Stomach (tissue), 19 donors: Measurements from ENCODE around the gene KIF3C. TPM values are rescaled to one million over a fixed set of nuclear protein-coding genes. Genes with fewer than 3 reads are reported as not detected.
"Not testable (repeated sequence)": the region's sequence is repeated elsewhere in the genome, so short reads cannot be mapped to it uniquely, and the experiment has no call there.

Experiments
- DNase-seq, 2 donors: peaks; one replicate each; pipeline versions ENCODE4 v3.0.0 to v3.0.0-alpha.2; 2013 to 2019
- H3K27ac ChIP-seq, 5 donors: fragments of 200-600 bp in 4 of 5; sonication (generic) in 4 of 5; one replicate each; pipeline ENCODE4 v1.5.1; 2013 to 2019; ENCODE audit warnings: mild to moderate bottlenecking in 1 of 5, moderate library complexity in 1 of 5
- H3K27me3 ChIP-seq, 3 donors: fragments of 200-600 bp; sonication (generic); one replicate each; pipeline ENCODE4 v1.5.1; 2017 to 2019; ENCODE audit warnings: mixed run types in 1 of 3
- H3K36me3 ChIP-seq, 4 donors: fragments of 200-600 bp; sonication (generic); 1 replicate in 3 of 4; 2 replicates in 1 of 4; pipeline ENCODE4 v1.5.1; 2016 to 2019
- H3K4me1 ChIP-seq, 4 donors: fragments of 200-600 bp; sonication (generic); one replicate each; pipeline ENCODE4 v1.5.1; 2016 to 2019
- H3K4me3 ChIP-seq, 4 donors: fragments of 200-600 bp; sonication (generic) in 3 of 4; one replicate each; pipeline ENCODE4 v1.5.1; 2016 to 2019; ENCODE audit warnings: mild to moderate bottlenecking in 1 of 4
- H3K9me3 ChIP-seq, 4 donors: fragments of 200-600 bp; sonication (generic); one replicate each; pipeline ENCODE4 v1.5.1; 2016 to 2019
- EP300 ChIP-seq: sonication (generic); formaldehyde crosslinking; IDR thresholded peaks from one replicate; pipeline ENCODE4 v1.6.1; 2017; ENCODE audit warnings: antibody characterized with exemption
- POLR2A ChIP-seq, 4 donors: fragments of 450-650 bp; IDR thresholded peaks; one replicate each; pipeline ENCODE4 v1.6.1; 2016; ENCODE audit warnings: antibody characterized with exemption in 4 of 4, control low read depth in 2 of 4, mild to moderate bottlenecking in 1 of 4, moderate library complexity in 1 of 4
- POLR2AphosphoS5 ChIP-seq, 3 donors: sonication (generic); formaldehyde crosslinking; IDR thresholded peaks; one replicate each; pipeline ENCODE4 v1.6.1; 2016; ENCODE audit warnings: antibody characterized with exemption in 3 of 3
- WGBS, 5 donors: extraction: QIAGEN DNeasy Blood & Tissue Kit in 3 of 5; methylation state at CpG; one replicate each; pipeline versions ENCODE4 v1.1.5 to v1.1.7; 2013 to 2018; 5-methylcytosine and 5-hydroxymethylcytosine counted together
- intact Hi-C: fragments of 100-400 bp; cut with DNase I; formaldehyde crosslinking; loops from one replicate; pipeline ENCODE4 v1.15.1; 2023; ENCODE audit warnings: low total_unique reads
- long read RNA-seq, 10 donors: transcript quantifications; one replicate each; lab custom pipeline, GENCODE V29; 2026
- polyA plus RNA-seq, 3 donors: library from polyadenylated mRNA; stranded (reverse); fragments of 200-250 nt; gene quantifications; one replicate each; pipeline ENCODE4 v1.2.3, GENCODE V29; 2013
- total RNA-seq, 5 donors: library from RNA; depleted of rRNA; stranded (reverse); fragments of >200 nt; gene quantifications; one replicate each; pipeline versions ENCODE4 v1.1.0 to v1.2.3, GENCODE V29; 2014 to 2016
- TF ChIP-seq, protein P1 (sequence below), 7 experiments: fragments of 450-650 bp in 4 of 7; fragments of 200-600 bp in 3 of 7; sonication (generic) in 3 of 7; IDR thresholded peaks; one replicate each; pipeline ENCODE4 v1.5.1; 2016 to 2019; ENCODE audit warnings: antibody characterized with exemption in 7 of 7, control low read depth in 2 of 7, mild to moderate bottlenecking in 1 of 7
- donor health status: healthy with polysubstance abuse.
- donor health status: Bipolar disorder and iron deficiency.
- donor health status: healthy.

The KIF3C gene
- total RNA-seq: 1 to 10 TPM in 3 of 5 donors, under 1 TPM in 1, not detected in 1; 0.29 to 7.3 (median 3.2) TPM
- polyA plus RNA-seq: 1 to 10 TPM; 1.1 to 2.4 (median 1.2) TPM
- long read RNA-seq, donor 1, full-length matches to known transcripts: 1 of 1 reads
- long read RNA-seq, donor 1, partial matches to known transcripts: 0 of 1 reads
- long read RNA-seq, donor 1, other reads (novel, unspliced or antisense): 0 of 1 reads
- long read RNA-seq, donor 2, full-length matches to known transcripts: 2 of 2 reads
- long read RNA-seq, donor 2, partial matches to known transcripts: 0 of 2 reads
- long read RNA-seq, donor 2, other reads (novel, unspliced or antisense): 0 of 2 reads
- long read RNA-seq, donor 3: 0 reads
- long read RNA-seq, donor 4: 0 reads
- long read RNA-seq, donor 5, full-length matches to known transcripts: 1 of 1 reads
- long read RNA-seq, donor 5, partial matches to known transcripts: 0 of 1 reads
- long read RNA-seq, donor 5, other reads (novel, unspliced or antisense): 0 of 1 reads
- long read RNA-seq, donor 6: 0 reads
- long read RNA-seq, donor 7, full-length matches to known transcripts: 4 of 14 reads
- long read RNA-seq, donor 7, partial matches to known transcripts: 10 of 14 reads
- long read RNA-seq, donor 7, other reads (novel, unspliced or antisense): 0 of 14 reads
- long read RNA-seq, donor 8, full-length matches to known transcripts: 1 of 1 reads
- long read RNA-seq, donor 8, partial matches to known transcripts: 0 of 1 reads
- long read RNA-seq, donor 8, other reads (novel, unspliced or antisense): 0 of 1 reads
- long read RNA-seq, donor 9: 0 reads
- long read RNA-seq, donor 10: 0 reads

DNA sequence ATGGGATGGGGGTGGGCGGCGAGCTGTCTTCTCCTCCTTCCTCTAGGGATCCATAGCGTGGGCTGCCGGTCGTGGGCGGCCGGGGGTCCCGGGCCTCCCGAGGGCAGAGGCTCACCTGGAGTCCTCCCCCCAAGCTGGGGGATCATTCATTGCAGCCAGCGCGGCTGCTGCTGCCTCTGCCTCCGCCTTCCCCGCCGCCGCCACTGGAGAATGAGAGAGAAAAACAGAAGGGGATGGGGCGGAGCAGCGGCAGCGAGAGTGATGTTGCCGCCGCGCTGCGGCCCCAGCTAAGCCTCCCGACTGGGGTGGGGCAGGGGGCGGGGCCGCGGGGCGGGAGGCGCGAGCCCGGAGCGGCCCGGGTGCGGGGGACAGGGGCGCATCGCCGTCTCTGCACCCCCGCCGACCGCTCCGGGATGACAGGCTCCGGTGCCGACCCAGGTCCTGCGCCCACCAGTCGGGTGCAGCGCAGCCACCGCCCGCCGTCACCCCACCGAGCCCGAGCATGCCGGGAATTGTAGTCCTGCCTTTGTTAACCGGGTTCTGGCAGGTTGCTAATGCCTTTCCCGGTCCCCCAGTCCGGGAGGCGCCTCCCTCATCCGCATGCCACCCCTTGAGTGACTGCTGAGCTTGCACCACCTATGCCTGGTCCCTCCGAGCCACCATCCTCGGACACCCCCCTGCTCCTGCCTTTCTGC is at the start of gene KIF3C:
Gene KIF3C (minus strand): TSS at position 225 of the 695 bp plus-strand sequence. CDS start 580 bp downstream, outside the sequence.
- peak within 1 kb of the TSS; percentile 82 to 93 (median 88) for H3K4me3 ChIP-seq
- 0 to 4% (median 1%) methylated on average over 17 to 58 of the region's 58 CpGs for WGBS, 5 donors
- H3K27me3 ChIP-seq: no peaks in the 10 kb centered on the region
- peaks cover 5 to 53% (median 35%) of the 10 kb centered on the region in 4 donors for H3K4me1 ChIP-seq
- H3K9me3 ChIP-seq: no peaks in the 10 kb centered on the region
- intact Hi-C loops: no loop called here
- H3K36me3 ChIP-seq: no peaks in the 10 kb centered on the region
- H3K27ac ChIP-seq: peak within 1 kb of the TSS in 4 of 5 donors; percentile 33 to 85 (median 78)
- TF ChIP-seq POLR2AphosphoS5 (IDR thresholded peaks at IDR 0.05) (peak in 1 of 3 donors; percentile 24), EP300 (no peak)
- TF ChIP-seq, protein P1, sequence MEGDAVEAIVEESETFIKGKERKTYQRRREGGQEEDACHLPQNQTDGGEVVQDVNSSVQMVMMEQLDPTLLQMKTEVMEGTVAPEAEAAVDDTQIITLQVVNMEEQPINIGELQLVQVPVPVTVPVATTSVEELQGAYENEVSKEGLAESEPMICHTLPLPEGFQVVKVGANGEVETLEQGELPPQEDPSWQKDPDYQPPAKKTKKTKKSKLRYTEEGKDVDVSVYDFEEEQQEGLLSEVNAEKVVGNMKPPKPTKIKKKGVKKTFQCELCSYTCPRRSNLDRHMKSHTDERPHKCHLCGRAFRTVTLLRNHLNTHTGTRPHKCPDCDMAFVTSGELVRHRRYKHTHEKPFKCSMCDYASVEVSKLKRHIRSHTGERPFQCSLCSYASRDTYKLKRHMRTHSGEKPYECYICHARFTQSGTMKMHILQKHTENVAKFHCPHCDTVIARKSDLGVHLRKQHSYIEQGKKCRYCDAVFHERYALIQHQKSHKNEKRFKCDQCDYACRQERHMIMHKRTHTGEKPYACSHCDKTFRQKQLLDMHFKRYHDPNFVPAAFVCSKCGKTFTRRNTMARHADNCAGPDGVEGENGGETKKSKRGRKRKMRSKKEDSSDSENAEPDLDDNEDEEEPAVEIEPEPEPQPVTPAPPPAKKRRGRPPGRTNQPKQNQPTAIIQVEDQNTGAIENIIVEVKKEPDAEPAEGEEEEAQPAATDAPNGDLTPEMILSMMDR (IDR thresholded peaks at IDR 0.05): no peak
- DNase-seq: peak; percentile 59 to 92

DNA sequence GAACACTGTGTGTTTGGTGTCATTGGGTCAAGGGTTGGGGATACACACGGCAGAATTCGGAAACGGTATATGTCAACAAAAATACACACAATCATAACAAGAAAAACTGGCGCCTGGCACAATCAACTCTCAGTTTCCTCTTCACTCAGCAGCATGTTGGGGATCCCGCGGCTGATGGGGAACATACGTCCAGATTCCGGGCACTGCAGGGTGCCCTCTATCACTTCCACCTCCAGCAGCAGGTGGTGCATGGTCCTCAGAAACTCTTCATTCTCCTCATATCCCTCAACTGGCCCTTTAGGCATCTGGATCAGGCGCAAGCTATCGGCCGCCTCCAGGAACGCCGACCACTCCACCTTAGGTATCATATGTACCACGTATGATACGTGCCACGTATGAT is 45.8 kb upstream of the KIF3C start:
- H3K27me3 ChIP-seq, DNase-seq, H3K36me3 ChIP-seq, H3K27ac ChIP-seq, H3K4me3 ChIP-seq, intact Hi-C loops, H3K9me3 ChIP-seq: not testable (repeated sequence)
- peaks cover 0 to 13% (median 7%) of the 10 kb centered on the region in 4 donors for H3K4me1 ChIP-seq
- WGBS, 5 donors: 90 to 96% (median 91%) methylated on average over 16 of the region's 16 CpGs

DNA sequence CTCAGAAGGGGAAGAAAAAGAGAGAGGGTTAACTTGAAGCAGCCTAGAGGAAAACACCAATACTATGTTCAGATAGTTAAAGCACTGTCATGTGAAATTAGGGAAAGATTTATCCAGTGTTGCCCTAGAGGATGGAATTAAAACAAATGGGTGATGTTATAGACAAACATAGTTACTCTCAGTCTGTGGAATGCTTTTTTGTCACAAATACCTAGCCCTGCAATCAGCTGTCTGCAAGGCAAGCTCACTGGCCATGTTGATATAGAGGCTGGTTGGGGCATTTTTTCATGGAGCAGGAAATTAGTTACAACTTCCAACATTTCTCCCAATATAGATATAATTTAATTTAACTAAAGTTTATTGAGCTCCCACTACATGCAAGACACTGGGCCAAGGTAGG is 43.2 kb upstream of the KIF3C start:
- Histone ChIP-seq H3K27ac (no peak overlapping the region), H3K4me3 (no peak overlapping the region), H3K27me3 (no peaks in the 10 kb centered on the region), H3K4me1 (no peaks in the 10 kb centered on the region), H3K36me3 (no peaks in the 10 kb centered on the region), H3K9me3 (no peaks in the 10 kb centered on the region)
- TF ChIP-seq, protein P1 (IDR thresholded peaks at IDR 0.05): no peak
- no peak for TF ChIP-seq POLR2A (IDR thresholded peaks at IDR 0.05)
- no peak for TF ChIP-seq POLR2AphosphoS5 (IDR thresholded peaks at IDR 0.05)
- no peak for DNase-seq
- intact Hi-C loops: no loop called here

DNA sequence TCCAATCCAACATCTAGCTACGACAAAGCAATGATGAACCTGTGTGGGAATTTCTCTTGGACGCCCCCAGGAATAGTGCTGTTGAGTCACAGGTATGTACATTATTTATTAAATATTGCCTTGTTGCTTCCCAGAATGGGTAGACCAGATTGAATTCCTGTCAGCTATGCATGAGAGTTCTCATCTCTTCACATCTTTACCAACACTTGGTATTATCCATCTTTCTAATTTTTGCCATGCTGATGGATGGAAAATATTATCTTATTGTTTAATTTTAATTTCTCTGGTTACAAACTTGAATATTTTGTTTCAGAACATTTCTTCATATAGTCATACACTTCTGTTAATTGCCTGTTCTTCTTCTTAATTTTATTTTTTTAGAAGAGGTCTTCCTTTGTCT is 42.0 kb upstream of the KIF3C start:
- TF ChIP-seq POLR2AphosphoS5 (IDR thresholded peaks at IDR 0.05) (no peak), EP300 (no peak), POLR2A (IDR thresholded peaks at IDR 0.05) (no peak)
- TF ChIP-seq, protein P1 (IDR thresholded peaks at IDR 0.05): no peak
- WGBS, 5 donors: 87 to 99% (median 95%) methylated on average over 2 of the region's 2 CpGs
- no peak overlapping the region for H3K27ac ChIP-seq
- H3K36me3 ChIP-seq: no peaks in the 10 kb centered on the region
- no peaks in the 10 kb centered on the region for H3K27me3 ChIP-seq
- DNase-seq: no peak
- H3K4me3 ChIP-seq: no peak overlapping the region
- peaks cover 0 to 6% (median 0%) of the 10 kb centered on the region in 4 donors for H3K4me1 ChIP-seq
- H3K9me3 ChIP-seq: no peaks in the 10 kb centered on the region
- intact Hi-C loops: no loop called here
